ENCODE measurements around the gene DCHS1.

DNA sequence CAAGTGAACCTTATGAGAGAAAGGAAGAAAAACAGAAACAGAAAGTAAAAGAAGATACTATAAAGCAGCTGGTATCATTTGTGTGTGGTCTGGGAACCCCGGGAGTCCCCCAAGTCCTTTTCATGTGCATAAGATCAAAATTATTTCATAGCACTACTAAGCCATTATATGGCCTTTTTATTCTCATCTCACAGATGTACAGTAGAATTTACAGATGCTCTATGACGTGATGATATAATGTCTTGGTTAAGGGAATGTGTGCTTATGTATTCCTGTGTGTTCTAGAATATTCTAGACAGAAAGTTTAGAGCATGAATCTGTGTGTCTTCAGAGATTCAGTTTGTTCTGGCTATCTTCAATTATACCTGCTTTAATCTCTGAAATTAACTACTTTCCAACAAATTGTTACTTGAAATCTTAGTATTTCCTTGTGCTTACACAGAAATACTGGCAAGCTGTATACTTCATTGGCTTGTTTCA is 27.8 kb downstream of the DCHS1 start:
- TF ChIP-seq POLR2A (IDR thresholded peaks at IDR 0.05; ENCODE audit: low read depth, low read length) (no peak), TAF1 (IDR thresholded peaks at IDR 0.05; ENCODE audit: low read depth, low read length) (no peak), POU2F2 (IDR thresholded peaks at IDR 0.05; ENCODE audit: low read depth, low read length) (no peak), POLR2AphosphoS5 (IDR thresholded peaks at IDR 0.05; ENCODE audit: low read depth, low read length) (no peak), PAX5 (IDR thresholded peaks at IDR 0.05; ENCODE audit: insufficient read depth, low read length, severe bottlenecking) (no peak)

All from GM12891 (cell line).